Thyroid gland (tissue), 4 donors: Measurements from ENCODE around the gene MCOLN3.

Experiments
- POLR2A ChIP-seq, 2 donors: fragments of 450-650 bp; IDR thresholded peaks; one replicate each; pipeline ENCODE4 v1.6.1; 2017; ENCODE audit warnings: antibody characterized with exemption in 2 of 2, mild to moderate bottlenecking in 2 of 2, moderate library complexity in 1 of 2
- TF ChIP-seq, protein P1 (sequence below), 6 experiments: fragments of 200-600 bp in 3 of 6; fragments of 450-650 bp in 3 of 6; sonication (generic) in 3 of 6; IDR thresholded peaks; one replicate each; pipeline ENCODE4 v1.5.1; 2016 to 2019; ENCODE audit warnings: antibody characterized with exemption in 6 of 6, mild to moderate bottlenecking in 2 of 6, inconsistent platforms in 1 of 6, moderate library complexity in 1 of 6

GRCh38 chr1:85042413-85042812, 5.9 kb downstream of the MCOLN3 start:
- TF ChIP-seq, protein P1, sequence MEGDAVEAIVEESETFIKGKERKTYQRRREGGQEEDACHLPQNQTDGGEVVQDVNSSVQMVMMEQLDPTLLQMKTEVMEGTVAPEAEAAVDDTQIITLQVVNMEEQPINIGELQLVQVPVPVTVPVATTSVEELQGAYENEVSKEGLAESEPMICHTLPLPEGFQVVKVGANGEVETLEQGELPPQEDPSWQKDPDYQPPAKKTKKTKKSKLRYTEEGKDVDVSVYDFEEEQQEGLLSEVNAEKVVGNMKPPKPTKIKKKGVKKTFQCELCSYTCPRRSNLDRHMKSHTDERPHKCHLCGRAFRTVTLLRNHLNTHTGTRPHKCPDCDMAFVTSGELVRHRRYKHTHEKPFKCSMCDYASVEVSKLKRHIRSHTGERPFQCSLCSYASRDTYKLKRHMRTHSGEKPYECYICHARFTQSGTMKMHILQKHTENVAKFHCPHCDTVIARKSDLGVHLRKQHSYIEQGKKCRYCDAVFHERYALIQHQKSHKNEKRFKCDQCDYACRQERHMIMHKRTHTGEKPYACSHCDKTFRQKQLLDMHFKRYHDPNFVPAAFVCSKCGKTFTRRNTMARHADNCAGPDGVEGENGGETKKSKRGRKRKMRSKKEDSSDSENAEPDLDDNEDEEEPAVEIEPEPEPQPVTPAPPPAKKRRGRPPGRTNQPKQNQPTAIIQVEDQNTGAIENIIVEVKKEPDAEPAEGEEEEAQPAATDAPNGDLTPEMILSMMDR (IDR thresholded peaks at IDR 0.05), result no peak
- no peak for TF ChIP-seq POLR2A (IDR thresholded peaks at IDR 0.05)
